ENCODE data around the gene PLCB1. TPM values are rescaled to one million over a fixed set of nuclear protein-coding genes. Genes with fewer than 3 reads are reported as not detected.

Gene PLCB1
- polyA plus RNA-seq, 3 donors, result 36.5 to 51.1 (median 46.4) TPM

GRCh38 chr20:8255945-8256632, 124.0 kb downstream of the PLCB1 start:
- no peak for DNase-seq (ENCODE audit: extremely low read depth in 1 of 11, low read depth in 9 of 11, low spot score in 4 of 11)

- no peak for DNase-seq (ENCODE audit: extremely low read depth in 1 of 11, low read depth in 9 of 11, low spot score in 4 of 11)
These were observed 128.8 kb downstream of the PLCB1 start for GRCh38 chr20:8260837-8261251.

- no peak for DNase-seq (ENCODE audit: extremely low read depth in 1 of 11, low read depth in 9 of 11, low spot score in 4 of 11)
These were observed 130.7 kb downstream of the PLCB1 start for GRCh38 chr20:8262721-8263120.

GRCh38 chr20:8265588-8265987, 133.5 kb downstream of the PLCB1 start:
- no peak for DNase-seq (ENCODE audit: extremely low read depth in 1 of 11, low read depth in 9 of 11, low spot score in 4 of 11)

GRCh38 chr20:8267009-8267408, 134.9 kb downstream of the PLCB1 start:
- DNase-seq (ENCODE audit: extremely low read depth in 1 of 11, low read depth in 9 of 11, low spot score in 4 of 11), result no peak

- DNase-seq (ENCODE audit: extremely low read depth in 1 of 11, low read depth in 9 of 11, low spot score in 4 of 11), result no peak
These were observed 139.7 kb downstream of the PLCB1 start for GRCh38 chr20:8271727-8272126.

GRCh38 chr20:8272766-8273165, 140.7 kb downstream of the PLCB1 start:
- no peak for DNase-seq (ENCODE audit: extremely low read depth in 1 of 11, low read depth in 9 of 11, low spot score in 4 of 11)

- DNase-seq (ENCODE audit: extremely low read depth in 1 of 11, low read depth in 9 of 11, low spot score in 4 of 11), result no peak
These were observed 152.8 kb downstream of the PLCB1 start for GRCh38 chr20:8284902-8285301.

GRCh38 chr20:8287340-8287739, 155.3 kb downstream of the PLCB1 start:
- peak in 1 of 11 donors; percentile 12 for DNase-seq (ENCODE audit: extremely low read depth in 1 of 11, low read depth in 9 of 11, low spot score in 4 of 11)

GRCh38 chr20:8291200-8291599, 159.1 kb downstream of the PLCB1 start:
- no peak for DNase-seq (ENCODE audit: extremely low read depth in 1 of 11, low read depth in 9 of 11, low spot score in 4 of 11)

GRCh38 chr20:8291873-8292272, 159.8 kb downstream of the PLCB1 start:
- DNase-seq (ENCODE audit: extremely low read depth in 1 of 11, low read depth in 9 of 11, low spot score in 4 of 11), result no peak

- no peak for DNase-seq (ENCODE audit: extremely low read depth in 1 of 11, low read depth in 9 of 11, low spot score in 4 of 11)
These were observed 160.7 kb downstream of the PLCB1 start for GRCh38 chr20:8292793-8293192.

GRCh38 chr20:8293750-8294149, 161.7 kb downstream of the PLCB1 start:
- DNase-seq (ENCODE audit: extremely low read depth in 1 of 11, low read depth in 9 of 11, low spot score in 4 of 11), result no peak

- no peak for DNase-seq (ENCODE audit: extremely low read depth in 1 of 11, low read depth in 9 of 11, low spot score in 4 of 11)
These were observed 164.5 kb downstream of the PLCB1 start for GRCh38 chr20:8296536-8296935.

- DNase-seq (ENCODE audit: extremely low read depth in 1 of 11, low read depth in 9 of 11, low spot score in 4 of 11), result no peak
These were observed 166.5 kb downstream of the PLCB1 start for GRCh38 chr20:8298426-8299043.

- DNase-seq (ENCODE audit: extremely low read depth in 1 of 11, low read depth in 9 of 11, low spot score in 4 of 11), result no peak
These were observed 167.9 kb downstream of the PLCB1 start for GRCh38 chr20:8299921-8300320.

GRCh38 chr20:8301655-8302054, 169.6 kb downstream of the PLCB1 start:
- DNase-seq (ENCODE audit: extremely low read depth in 1 of 11, low read depth in 9 of 11, low spot score in 4 of 11), result no peak

GRCh38 chr20:8303651-8304050, 171.6 kb downstream of the PLCB1 start:
- no peak for DNase-seq (ENCODE audit: extremely low read depth in 1 of 11, low read depth in 9 of 11, low spot score in 4 of 11)

- DNase-seq (ENCODE audit: extremely low read depth in 1 of 11, low read depth in 9 of 11, low spot score in 4 of 11), result no peak
These were observed 172.2 kb downstream of the PLCB1 start for GRCh38 chr20:8304124-8304816.

- peak in 2 of 11 donors; percentile 18 to 28 for DNase-seq (ENCODE audit: extremely low read depth in 1 of 11, low read depth in 9 of 11, low spot score in 4 of 11)
These were observed 173.4 kb downstream of the PLCB1 start for GRCh38 chr20:8305449-8305978.

Data from renal cortex interstitium (tissue), 11 donors.